Measurements from ENCODE around the gene NCK2. TPM values are rescaled to one million over a fixed set of nuclear protein-coding genes. Genes with fewer than 3 reads are reported as not detected.

NCK2 gene
- total and polyA plus RNA-seq, 2 of the 13 experiments (the other 11 are each of a cell fraction or from before 2014, with no cell fraction given): 14.8 to 23.5 TPM

DNA sequence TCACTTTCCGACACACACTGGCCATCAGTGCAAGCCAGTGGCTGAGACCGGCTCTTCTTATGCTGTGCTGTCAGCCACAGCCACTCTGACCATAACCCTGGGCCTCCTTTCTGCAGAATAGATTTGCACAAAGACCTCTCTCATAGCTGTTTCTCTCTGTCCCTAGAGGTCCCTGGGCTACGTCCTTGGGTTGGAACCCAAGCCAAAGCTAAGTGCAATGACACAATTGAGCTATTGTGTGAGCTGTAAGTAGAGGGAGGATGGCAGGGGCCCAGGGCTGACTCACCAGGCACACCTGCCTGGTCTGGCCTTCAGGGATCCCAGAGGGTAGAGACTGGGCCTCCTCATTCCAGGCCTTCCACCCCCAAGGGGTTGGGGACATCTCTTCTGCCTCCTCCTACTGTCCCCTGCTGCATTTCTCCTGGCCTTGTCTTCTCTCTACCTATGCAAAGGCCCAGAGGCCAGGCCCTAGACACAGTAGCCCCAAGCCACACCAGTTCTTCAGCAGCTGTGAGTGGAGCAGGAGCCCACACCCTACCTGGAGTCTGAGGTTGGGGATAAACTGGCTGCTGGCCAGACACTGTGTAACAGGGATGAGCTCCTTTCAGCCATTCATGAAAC lies 174.6 kb downstream of the NCK2 start (continued):
- no peak for TF ChIP-seq AKNA (CRISPR knock-in tag; IDR thresholded peaks at IDR 0.05; ENCODE audit: borderline replicate concordance)
- TF ChIP-seq ATF6 (CRISPR knock-in tag; conservative IDR thresholded peaks at IDR 0.05): no peak
- TF ChIP-seq, protein P1, sequence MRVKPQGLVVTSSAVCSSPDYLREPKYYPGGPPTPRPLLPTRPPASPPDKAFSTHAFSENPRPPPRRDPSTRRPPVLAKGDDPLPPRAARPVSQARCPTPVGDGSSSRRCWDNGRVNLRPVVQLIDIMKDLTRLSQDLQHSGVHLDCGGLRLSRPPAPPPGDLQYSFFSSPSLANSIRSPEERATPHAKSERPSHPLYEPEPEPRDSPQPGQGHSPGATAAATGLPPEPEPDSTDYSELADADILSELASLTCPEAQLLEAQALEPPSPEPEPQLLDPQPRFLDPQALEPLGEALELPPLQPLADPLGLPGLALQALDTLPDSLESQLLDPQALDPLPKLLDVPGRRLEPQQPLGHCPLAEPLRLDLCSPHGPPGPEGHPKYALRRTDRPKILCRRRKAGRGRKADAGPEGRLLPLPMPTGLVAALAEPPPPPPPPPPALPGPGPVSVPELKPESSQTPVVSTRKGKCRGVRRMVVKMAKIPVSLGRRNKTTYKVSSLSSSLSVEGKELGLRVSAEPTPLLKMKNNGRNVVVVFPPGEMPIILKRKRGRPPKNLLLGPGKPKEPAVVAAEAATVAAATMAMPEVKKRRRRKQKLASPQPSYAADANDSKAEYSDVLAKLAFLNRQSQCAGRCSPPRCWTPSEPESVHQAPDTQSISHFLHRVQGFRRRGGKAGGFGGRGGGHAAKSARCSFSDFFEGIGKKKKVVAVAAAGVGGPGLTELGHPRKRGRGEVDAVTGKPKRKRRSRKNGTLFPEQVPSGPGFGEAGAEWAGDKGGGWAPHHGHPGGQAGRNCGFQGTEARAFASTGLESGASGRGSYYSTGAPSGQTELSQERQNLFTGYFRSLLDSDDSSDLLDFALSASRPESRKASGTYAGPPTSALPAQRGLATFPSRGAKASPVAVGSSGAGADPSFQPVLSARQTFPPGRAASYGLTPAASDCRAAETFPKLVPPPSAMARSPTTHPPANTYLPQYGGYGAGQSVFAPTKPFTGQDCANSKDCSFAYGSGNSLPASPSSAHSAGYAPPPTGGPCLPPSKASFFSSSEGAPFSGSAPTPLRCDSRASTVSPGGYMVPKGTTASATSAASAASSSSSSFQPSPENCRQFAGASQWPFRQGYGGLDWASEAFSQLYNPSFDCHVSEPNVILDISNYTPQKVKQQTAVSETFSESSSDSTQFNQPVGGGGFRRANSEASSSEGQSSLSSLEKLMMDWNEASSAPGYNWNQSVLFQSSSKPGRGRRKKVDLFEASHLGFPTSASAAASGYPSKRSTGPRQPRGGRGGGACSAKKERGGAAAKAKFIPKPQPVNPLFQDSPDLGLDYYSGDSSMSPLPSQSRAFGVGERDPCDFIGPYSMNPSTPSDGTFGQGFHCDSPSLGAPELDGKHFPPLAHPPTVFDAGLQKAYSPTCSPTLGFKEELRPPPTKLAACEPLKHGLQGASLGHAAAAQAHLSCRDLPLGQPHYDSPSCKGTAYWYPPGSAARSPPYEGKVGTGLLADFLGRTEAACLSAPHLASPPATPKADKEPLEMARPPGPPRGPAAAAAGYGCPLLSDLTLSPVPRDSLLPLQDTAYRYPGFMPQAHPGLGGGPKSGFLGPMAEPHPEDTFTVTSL (CRISPR knock-in tag; IDR thresholded peaks at IDR 0.05; ENCODE audit: borderline replicate concordance): peak; percentile 89
- peak; percentile 68; the same call in 1 of the 2 replicates for TF ChIP-seq ERF (CRISPR knock-in tag; IDR thresholded peaks at IDR 0.05)
- no peak for TF ChIP-seq KLF12 (CRISPR knock-in tag; IDR thresholded peaks at IDR 0.05; ENCODE audit: borderline replicate concordance)
- peak; percentile 97 for TF ChIP-seq GATAD2A (CRISPR knock-in tag; IDR thresholded peaks at IDR 0.05)
- TF ChIP-seq KMT2B (CRISPR knock-in tag; IDR thresholded peaks at IDR 0.05): no peak; the same call in 1 of the 2 replicates
- TF ChIP-seq STAG1 (CRISPR knock-in tag; IDR thresholded peaks at IDR 0.05): no peak; the same call in 1 of the 2 replicates
- TF ChIP-seq HNF4A (CRISPR knock-in tag; IDR thresholded peaks at IDR 0.05): peak; percentile 58
- peak; percentile 89 for TF ChIP-seq UBTF (CRISPR knock-in tag; IDR thresholded peaks at IDR 0.05)
- TF ChIP-seq ZNF567 (CRISPR knock-in tag; IDR thresholded peaks at IDR 0.05; ENCODE audit: borderline replicate concordance): 0 out of 2 replicates have a peak, but pooled peaks have one; percentile 42
- TF ChIP-seq CBFB (CRISPR knock-in tag; IDR thresholded peaks at IDR 0.05): peak; percentile 90
- TF ChIP-seq RBFOX2 (IDR thresholded peaks at IDR 0.05; ENCODE audit: low read depth, low read length): no peak
- no peak for TF ChIP-seq ZNF329 (CRISPR knock-in tag; IDR thresholded peaks at IDR 0.05; ENCODE audit: low read depth)
- no peak for TF ChIP-seq ZNF766 (CRISPR knock-in tag; IDR thresholded peaks at IDR 0.05; ENCODE audit: borderline replicate concordance)

Data from HepG2 (cell line).